Sigmoid colon (tissue), 7 donors: ENCODE results near the gene BMPR1A. TPM values are rescaled to one million over a fixed set of nuclear protein-coding genes. Genes with fewer than 3 reads are reported as not detected.

Experiments
- DNase-seq: peaks from one replicate; pipeline ENCODE4 v3.0.0-alpha.2; 2019
- H3K27ac ChIP-seq, 4 donors: fragments of 200-600 bp; sonication (generic); one replicate each; pipeline ENCODE4 v1.5.1; 2016 to 2019; ENCODE audit warnings: mild to moderate bottlenecking in 1 of 4
- H3K27me3 ChIP-seq, 3 donors: fragments of 200-600 bp; sonication (generic); one replicate each; pipeline ENCODE4 v1.5.1; 2019; ENCODE audit warnings: mild to moderate bottlenecking in 1 of 3
- H3K36me3 ChIP-seq, 4 donors: fragments of 200-600 bp; sonication (generic); one replicate each; pipeline ENCODE4 v1.5.1; 2016 to 2019
- H3K4me1 ChIP-seq, 4 donors: fragments of 200-600 bp; sonication (generic); one replicate each; pipeline ENCODE4 v1.5.1; 2017 to 2019
- H3K4me3 ChIP-seq, 4 donors: fragments of 200-600 bp; sonication (generic); one replicate each; pipeline ENCODE4 v1.5.1; 2017 to 2019; ENCODE audit warnings: mild to moderate bottlenecking in 2 of 4, moderate library complexity in 1 of 4
- H3K9me3 ChIP-seq, 4 donors: fragments of 200-600 bp in 3 of 4; sonication (generic) in 3 of 4; one replicate each; pipeline versions ENCODE4 v1.5.1 to v1.6.1; 2013 to 2019
- EP300 ChIP-seq, 4 donors: sonication (generic); formaldehyde crosslinking; IDR thresholded peaks; one replicate each; pipeline ENCODE4 v1.6.1; 2017; ENCODE audit warnings: antibody characterized with exemption in 4 of 4
- POLR2A ChIP-seq, 2 donors: fragments of 450-650 bp; IDR thresholded peaks; one replicate each; pipeline ENCODE4 v1.6.1; 2016; ENCODE audit warnings: antibody characterized with exemption in 2 of 2, mild to moderate bottlenecking in 2 of 2, moderate library complexity in 2 of 2
- POLR2AphosphoS5 ChIP-seq, 4 donors: sonication (generic); formaldehyde crosslinking; IDR thresholded peaks; one replicate each; pipeline ENCODE4 v1.6.1; 2017; ENCODE audit warnings: antibody characterized with exemption in 4 of 4
- WGBS, 2 donors: extraction: QIAGEN DNeasy Blood & Tissue Kit; methylation state at CpG; one replicate each; pipeline ENCODE4 v1.1.7; 2013; 5-methylcytosine and 5-hydroxymethylcytosine counted together
- intact Hi-C: fragments of 100-400 bp; cut with DNase I; formaldehyde crosslinking; loops from one replicate; pipeline ENCODE4 v1.15.1; 2023
- polyA plus RNA-seq, 3 donors: library from polyadenylated mRNA; stranded (reverse); fragments of 200-250 nt; gene quantifications; one replicate each; pipeline ENCODE4 v1.2.3, GENCODE V29; 2013
- total RNA-seq, 4 donors: library from RNA; depleted of rRNA; stranded (reverse); fragments of >200 nt; gene quantifications; one replicate each; pipeline ENCODE4 v1.1.0, GENCODE V29; 2016
- TF ChIP-seq, protein P1 (sequence below), 4 experiments: fragments of 450-650 bp in 3 of 4; fragments of 200-600 bp in 1 of 4; IDR thresholded peaks; one replicate each; pipeline ENCODE4 v1.5.1; 2016 to 2019; ENCODE audit warnings: antibody characterized with exemption in 4 of 4, mild to moderate bottlenecking in 3 of 4, moderate library complexity in 2 of 4
- donor health status: healthy with polysubstance abuse.
- donor health status: Bipolar disorder and iron deficiency.
- donor health status: healthy.

BMPR1A gene
- total and polyA plus RNA-seq, 7 donors = 5.5 to 145 (median 84.2) TPM

DNA sequence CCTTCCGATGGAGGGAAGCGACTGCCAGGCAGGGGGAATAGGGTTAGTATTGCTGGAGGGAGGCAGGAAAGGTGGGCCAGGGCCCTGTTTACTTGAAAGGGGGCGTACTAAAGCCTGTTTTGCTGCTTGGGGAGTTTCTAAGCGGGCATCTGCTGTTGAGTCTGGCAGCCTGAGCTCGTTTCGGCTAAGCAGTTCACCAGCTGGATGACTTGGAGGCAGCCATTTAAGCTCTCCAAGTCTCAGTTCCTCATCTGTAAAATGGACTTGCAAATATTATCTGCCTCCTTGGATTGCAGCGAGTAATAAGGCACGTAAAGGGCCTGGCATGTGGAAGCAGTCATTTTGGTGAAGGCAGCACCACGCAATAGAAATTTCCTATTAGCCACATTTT lies 44.1 kb upstream of the BMPR1A start:
- no peaks in the 10 kb centered on the region for H3K27me3 ChIP-seq
- H3K4me1 ChIP-seq = peaks cover 0 to 32% (median 22%) of the 10 kb centered on the region in 4 donors
- 50 to 56% methylated on average over 9 of the region's 9 CpGs for WGBS, 2 donors
- no peaks in the 10 kb centered on the region for H3K9me3 ChIP-seq
- TF ChIP-seq POLR2AphosphoS5 (IDR thresholded peaks at IDR 0.05) (no peak), EP300 (IDR thresholded peaks at IDR 0.05) (no peak)
- peak overlapping the region; percentile 93 to 99 (median 96) for H3K27ac ChIP-seq
- no peak for DNase-seq
- H3K36me3 ChIP-seq = peaks cover 0 to 6% (median 0%) of the 10 kb centered on the region in 4 donors
- H3K4me3 ChIP-seq = peak overlapping the region; percentile 45 to 82 (median 66)
- intact Hi-C loops = no loop called here

DNA sequence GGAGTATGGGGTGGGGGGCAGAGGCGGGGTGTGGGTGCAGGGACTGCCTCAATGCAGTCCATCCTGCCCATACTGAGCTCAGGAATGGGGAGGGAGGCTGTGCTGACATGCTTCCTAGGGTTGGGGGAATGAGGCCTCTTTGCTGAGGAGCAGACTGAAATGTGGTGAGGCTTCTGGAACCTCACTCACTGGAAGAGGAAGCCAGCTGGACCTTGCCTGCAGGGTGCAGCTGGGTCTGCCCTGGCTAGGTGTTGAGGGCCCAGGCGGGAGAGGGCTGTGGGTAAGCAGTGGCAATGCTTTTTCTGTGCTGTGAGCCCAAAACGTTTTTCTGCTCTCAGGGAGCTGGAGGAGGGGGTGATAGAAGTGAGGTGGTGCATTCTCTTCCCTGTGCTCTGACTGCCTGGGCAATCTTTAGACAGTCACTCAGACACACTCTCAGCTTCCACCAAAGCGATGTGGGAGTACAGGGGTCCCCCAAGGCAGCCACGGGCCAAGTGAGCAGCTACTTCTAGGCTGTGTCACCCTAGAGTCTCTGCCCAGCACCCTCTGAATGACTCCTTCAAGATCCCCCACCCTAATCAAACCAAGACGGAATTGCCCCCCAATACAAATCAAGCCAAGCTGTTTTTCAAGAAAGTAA lies 41.1 kb upstream of the BMPR1A start:
- peak overlapping the region in 3 of 4 donors; percentile 40 to 99 (median 46) for H3K27ac ChIP-seq
- DNase-seq = peak; percentile 63
- H3K4me3 ChIP-seq = no peak overlapping the region
- no peaks in the 10 kb centered on the region for H3K9me3 ChIP-seq
- no peaks in the 10 kb centered on the region for H3K27me3 ChIP-seq
- 76 to 86% methylated on average over 6 of the region's 6 CpGs for WGBS, 2 donors
- intact Hi-C loops = no loop called here
- H3K4me1 ChIP-seq = peaks cover 0 to 19% (median 18%) of the 10 kb centered on the region in 4 donors
- TF ChIP-seq POLR2AphosphoS5 (IDR thresholded peaks at IDR 0.05) (no peak), POLR2A (IDR thresholded peaks at IDR 0.05) (no peak)
- peaks cover 0 to 16% (median 8%) of the 10 kb centered on the region in 4 donors for H3K36me3 ChIP-seq

DNA sequence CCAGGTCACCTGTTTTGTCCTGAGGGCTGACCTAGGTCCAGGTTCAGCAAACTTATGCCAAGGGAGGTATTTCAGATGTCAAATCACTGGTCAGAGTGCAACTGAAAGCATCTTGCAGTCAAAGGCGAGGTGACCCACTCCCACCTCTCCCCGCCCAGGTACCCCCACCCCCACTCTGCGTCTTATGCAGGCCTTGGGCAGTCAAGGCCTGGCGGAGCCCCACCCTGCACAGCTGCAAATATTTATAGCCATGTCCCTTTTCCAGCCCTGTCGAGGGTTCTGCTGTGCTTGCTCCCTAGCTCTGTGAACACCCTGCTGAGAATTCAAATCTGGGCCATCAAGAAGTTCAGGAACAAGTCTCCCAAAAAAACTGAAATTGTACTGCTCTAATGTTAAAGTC lies 40.6 kb upstream of the BMPR1A start:
- Histone ChIP-seq H3K4me3 (no peak overlapping the region), H3K36me3 (peaks cover 0 to 16% (median 8%) of the 10 kb centered on the region in 4 donors), H3K27ac (peak overlapping the region in 3 of 4 donors; percentile 32 to 99 (median 46)), H3K9me3 (no peaks in the 10 kb centered on the region), H3K4me1 (peaks cover 0 to 13% (median 13%) of the 10 kb centered on the region in 4 donors), H3K27me3 (no peaks in the 10 kb centered on the region)
- 37 to 74% methylated on average over 5 of the region's 5 CpGs for WGBS, 2 donors
- DNase-seq = peak; percentile 27
- intact Hi-C loops = no loop called here
- TF ChIP-seq, protein P1, sequence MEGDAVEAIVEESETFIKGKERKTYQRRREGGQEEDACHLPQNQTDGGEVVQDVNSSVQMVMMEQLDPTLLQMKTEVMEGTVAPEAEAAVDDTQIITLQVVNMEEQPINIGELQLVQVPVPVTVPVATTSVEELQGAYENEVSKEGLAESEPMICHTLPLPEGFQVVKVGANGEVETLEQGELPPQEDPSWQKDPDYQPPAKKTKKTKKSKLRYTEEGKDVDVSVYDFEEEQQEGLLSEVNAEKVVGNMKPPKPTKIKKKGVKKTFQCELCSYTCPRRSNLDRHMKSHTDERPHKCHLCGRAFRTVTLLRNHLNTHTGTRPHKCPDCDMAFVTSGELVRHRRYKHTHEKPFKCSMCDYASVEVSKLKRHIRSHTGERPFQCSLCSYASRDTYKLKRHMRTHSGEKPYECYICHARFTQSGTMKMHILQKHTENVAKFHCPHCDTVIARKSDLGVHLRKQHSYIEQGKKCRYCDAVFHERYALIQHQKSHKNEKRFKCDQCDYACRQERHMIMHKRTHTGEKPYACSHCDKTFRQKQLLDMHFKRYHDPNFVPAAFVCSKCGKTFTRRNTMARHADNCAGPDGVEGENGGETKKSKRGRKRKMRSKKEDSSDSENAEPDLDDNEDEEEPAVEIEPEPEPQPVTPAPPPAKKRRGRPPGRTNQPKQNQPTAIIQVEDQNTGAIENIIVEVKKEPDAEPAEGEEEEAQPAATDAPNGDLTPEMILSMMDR (IDR thresholded peaks at IDR 0.05) = no peak
- TF ChIP-seq EP300 (IDR thresholded peaks at IDR 0.05) (no peak), POLR2AphosphoS5 (IDR thresholded peaks at IDR 0.05) (no peak), POLR2A (IDR thresholded peaks at IDR 0.05) (no peak)

DNA sequence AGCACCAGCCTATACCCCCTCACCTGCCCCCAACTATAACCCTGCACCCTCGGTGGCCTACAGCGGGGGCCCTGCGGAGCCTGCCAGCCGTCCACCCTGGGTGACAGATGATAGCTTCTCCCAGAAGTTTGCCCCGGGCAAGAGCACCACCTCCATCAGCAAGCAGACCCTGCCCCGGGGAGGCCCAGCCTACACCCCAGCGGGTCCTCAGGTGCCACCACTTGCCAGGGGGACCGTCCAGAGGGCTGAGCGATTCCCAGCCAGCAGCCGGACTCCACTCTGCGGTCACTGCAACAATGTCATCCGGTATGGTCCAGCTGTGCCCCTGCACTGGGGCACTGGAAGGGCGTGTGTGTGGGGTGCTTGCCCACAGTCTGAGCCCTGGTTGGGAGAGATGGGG lies 40.0 kb upstream of the BMPR1A start:
- peak; percentile 58 for DNase-seq
- intact Hi-C loops = no loop called here
- H3K36me3 ChIP-seq = peaks cover 0 to 16% (median 8%) of the 10 kb centered on the region in 4 donors
- H3K27me3 ChIP-seq = no peaks in the 10 kb centered on the region
- WGBS, 2 donors = 96% methylated on average over 13 of the region's 13 CpGs
- no peaks in the 10 kb centered on the region for H3K9me3 ChIP-seq
- TF ChIP-seq POLR2A (IDR thresholded peaks at IDR 0.05) = no peak
- TF ChIP-seq, protein P1 (IDR thresholded peaks at IDR 0.05) = no peak
- TF ChIP-seq POLR2AphosphoS5 (IDR thresholded peaks at IDR 0.05) = no peak
- TF ChIP-seq EP300 (IDR thresholded peaks at IDR 0.05) = no peak
- H3K4me3 ChIP-seq = no peak overlapping the region
- peak overlapping the region in 3 of 4 donors; percentile 32 to 99 (median 46) for H3K27ac ChIP-seq
- peaks cover 0 to 11% (median 11%) of the 10 kb centered on the region in 4 donors for H3K4me1 ChIP-seq

DNA sequence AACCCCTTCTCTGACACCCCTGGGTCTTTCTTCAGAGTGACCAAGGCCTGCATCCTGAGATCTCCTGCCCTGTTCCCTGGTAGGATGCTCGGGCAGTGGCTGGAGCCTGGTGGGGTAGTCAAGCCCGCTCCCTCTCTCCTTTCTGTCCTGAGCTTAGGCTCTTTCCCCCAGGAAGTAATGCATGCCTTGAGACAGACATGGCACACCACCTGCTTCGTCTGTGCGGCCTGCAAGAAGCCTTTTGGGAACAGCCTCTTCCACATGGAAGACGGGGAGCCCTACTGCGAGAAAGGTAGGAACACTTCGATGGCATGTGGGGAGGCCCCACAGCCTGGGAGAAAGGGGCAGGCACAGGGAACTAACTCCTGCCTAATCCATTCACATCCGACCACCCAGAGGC lies 37.9 kb upstream of the BMPR1A start:
- H3K27ac ChIP-seq = peak overlapping the region in 3 of 4 donors; percentile 18 to 24 (median 19)
- no peaks in the 10 kb centered on the region for H3K4me1 ChIP-seq
- intact Hi-C loops = no loop called here
- no peaks in the 10 kb centered on the region for H3K27me3 ChIP-seq
- TF ChIP-seq, protein P1 (IDR thresholded peaks at IDR 0.05) = no peak
- TF ChIP-seq POLR2A (IDR thresholded peaks at IDR 0.05) = no peak
- TF ChIP-seq EP300 (IDR thresholded peaks at IDR 0.05) = no peak
- TF ChIP-seq POLR2AphosphoS5 (IDR thresholded peaks at IDR 0.05) = no peak
- H3K4me3 ChIP-seq = no peak overlapping the region
- 96% methylated on average over 8 of the region's 8 CpGs for WGBS, 2 donors
- H3K36me3 ChIP-seq = peaks cover 0 to 16% (median 8%) of the 10 kb centered on the region in 4 donors
- no peaks in the 10 kb centered on the region for H3K9me3 ChIP-seq
- DNase-seq = peak; percentile 50
